ENCODE results near the gene EIF4B. TPM values are rescaled to one million over a fixed set of nuclear protein-coding genes. Genes with fewer than 3 reads are reported as not detected.

Gene EIF4B
- polyA plus RNA-seq, 4 donors: 470 to 530 (median 505) TPM

DNA sequence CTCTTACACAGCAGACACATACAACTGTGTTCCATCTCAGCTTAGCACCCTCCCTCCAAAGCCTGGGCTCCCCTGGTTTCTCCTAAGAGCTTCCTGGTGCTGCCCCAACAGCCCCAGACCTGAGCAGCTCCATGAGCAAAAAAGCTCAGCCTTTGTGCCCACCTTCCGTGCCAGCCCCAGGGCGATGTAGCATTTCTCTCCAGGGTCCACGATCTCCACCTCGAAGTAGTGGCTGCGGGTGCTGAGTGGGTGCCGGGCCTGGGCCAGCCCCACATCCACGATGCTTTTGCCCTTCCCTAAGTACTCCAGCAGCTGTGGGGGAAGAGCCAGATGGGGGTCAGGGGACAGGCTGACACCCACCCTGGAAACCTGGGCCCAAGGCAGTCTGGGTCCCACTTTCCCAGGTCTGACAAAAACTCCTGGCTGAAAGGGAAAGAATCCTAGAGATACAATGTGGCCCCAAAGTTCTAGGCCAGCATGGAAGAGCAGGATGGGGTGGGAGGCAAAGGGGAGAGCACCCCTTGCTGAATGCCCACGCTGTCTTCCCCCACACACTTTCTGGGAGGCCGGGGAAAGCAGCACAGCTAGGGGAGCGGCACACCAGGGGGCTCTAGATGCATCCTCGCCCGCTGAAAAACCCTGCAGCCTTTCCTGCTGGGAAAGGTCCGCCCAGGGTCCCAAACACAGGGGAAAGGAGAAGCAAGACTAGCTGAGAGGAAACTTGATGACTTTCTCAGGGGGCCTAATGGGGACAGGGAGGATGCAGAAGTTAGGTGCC, 61.9 kb downstream of the EIF4B start:
- DNase-seq (ENCODE audit: low read depth in 4 of 4, low spot score in 3 of 4): no peak

DNA sequence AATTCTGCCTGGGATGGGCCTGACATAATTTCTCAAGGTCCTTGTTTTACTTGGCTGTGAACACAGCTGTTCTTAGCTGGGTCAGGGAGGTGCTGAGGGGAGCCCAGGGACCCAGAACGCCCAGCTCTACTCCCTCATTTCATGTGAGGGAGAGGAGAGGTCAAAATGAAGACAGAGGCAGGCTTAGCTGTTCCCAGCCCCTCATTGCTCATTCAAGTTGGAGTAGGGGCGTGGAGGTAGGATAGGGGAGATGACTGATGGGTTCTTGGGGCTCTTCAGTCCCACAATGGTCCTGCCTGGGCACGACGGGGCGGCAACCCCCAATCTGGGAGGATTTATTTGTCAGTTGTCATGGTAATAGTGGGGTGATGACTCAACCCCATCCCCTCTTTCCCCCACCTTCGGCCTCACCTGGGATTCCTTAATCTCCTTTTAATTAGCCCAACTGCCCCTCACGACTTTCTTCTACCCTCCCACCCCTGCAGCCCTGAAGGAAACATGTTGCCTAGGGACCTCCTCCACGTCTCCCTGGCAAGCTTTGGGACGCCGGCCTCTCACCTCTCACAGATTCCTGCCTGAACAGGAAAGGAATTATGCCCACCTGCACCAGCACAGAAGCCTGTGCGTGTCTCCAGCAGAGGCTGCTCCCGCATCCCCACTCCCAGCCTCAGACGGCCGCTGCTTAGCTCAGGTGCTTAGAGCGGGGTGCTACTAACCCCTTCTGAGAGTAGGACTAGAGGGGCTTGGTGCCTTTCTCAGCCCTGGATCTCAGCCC, 62.7 kb downstream of the EIF4B start:
- no peak for DNase-seq (ENCODE audit: low read depth in 4 of 4, low spot score in 3 of 4)

DNA sequence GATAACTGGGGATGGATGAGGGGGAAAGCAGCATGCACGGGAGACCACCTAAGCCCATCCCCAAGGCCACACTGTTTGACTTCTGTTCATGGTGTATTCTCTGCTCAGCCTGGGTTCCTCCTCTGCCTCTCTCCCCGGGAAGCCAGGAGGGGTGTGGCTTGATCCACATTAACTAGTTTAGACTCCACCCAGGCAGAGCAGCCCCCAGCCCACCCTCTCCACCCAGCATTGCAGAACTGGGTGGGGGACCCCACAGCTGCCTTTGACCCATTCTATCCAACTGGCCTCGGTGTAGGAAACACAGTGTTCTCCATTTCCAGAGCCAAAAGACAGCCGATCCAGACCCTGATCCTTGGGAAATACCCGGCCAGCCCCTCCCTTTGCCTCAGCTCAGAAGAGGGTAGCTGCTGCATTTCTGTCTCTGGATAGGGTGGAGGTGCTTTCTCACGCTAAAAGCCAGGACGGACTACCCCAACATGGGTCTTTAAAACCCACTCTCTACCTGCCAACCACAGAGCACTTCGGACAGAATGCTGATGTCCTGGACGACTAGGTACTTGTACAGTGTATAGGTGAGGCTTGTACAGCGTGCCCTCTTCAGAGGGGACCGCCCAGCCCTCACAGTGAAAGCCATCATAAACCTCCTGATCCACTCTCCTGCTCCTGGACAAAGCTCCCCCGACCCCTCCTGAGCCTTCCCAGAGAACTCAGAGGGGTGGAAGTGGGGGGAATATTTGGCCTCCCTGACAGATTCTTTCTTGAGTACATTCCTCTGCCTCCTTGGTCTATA, 63.6 kb downstream of the EIF4B start:
- no peak for DNase-seq (ENCODE audit: low read depth in 4 of 4, low spot score in 3 of 4)

DNA sequence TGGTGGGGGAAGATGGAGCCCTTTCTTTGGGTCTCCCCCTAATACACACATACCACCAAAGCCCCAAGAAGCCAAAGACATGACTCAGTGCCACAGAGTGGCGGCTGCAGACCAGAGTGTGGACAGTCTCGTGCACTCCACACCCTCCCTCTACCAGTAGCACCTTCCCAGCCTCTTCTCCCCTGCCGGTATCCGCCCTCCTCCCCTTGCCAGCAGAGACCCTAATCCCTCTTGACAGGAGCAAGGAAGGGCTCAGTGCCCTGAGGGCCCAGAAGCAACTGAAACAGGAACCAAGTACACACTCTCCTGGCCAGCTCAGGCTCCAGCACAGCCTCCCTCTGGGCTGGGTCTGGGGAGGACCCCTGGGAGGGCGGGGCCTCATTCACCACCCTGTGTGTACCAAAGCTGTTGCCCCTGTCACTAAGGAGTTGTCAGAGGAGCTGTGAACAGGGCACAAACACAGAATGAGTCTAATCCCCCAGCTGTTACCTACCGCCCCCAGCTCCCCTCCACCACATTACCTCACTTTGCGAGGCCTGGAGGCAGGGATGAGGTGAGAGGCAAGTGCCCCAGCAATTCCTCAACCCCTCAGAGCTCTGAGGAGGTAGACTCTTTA, 64.7 kb downstream of the EIF4B start:
- no peak for DNase-seq (ENCODE audit: low read depth in 4 of 4, low spot score in 3 of 4)

- no peak for DNase-seq (ENCODE audit: low read depth in 4 of 4, low spot score in 3 of 4)
Measured at GRCh38 chr12:53071591-53072551, 65.6 kb downstream of the EIF4B start.

- DNase-seq (ENCODE audit: low read depth in 4 of 4, low spot score in 3 of 4): no peak
Measured at GRCh38 chr12:53073881-53074280, 67.6 kb downstream of the EIF4B start.

GRCh38 chr12:53074283-53074998, 68.2 kb downstream of the EIF4B start:
- DNase-seq (ENCODE audit: low read depth in 4 of 4, low spot score in 3 of 4): no peak

DNA sequence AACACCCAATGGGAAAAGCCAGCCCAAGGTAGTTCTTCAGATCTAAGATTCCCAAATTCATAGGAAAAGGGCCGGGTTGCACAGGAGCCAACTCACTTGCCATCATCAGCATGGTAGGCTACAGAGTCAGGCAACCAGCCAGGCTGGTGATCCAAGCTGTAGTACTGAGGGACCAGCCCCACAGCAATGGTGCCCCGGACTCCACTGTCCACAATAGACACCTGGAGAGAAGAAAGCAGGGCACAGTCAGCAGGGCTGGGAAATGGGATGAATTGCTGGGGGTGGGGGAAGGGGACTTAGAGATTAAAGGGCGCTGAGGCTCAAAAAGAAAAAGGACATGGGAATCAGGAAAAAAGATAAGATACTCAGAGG, 68.7 kb downstream of the EIF4B start:
- no peak for DNase-seq (ENCODE audit: low read depth in 4 of 4, low spot score in 3 of 4)

DNA sequence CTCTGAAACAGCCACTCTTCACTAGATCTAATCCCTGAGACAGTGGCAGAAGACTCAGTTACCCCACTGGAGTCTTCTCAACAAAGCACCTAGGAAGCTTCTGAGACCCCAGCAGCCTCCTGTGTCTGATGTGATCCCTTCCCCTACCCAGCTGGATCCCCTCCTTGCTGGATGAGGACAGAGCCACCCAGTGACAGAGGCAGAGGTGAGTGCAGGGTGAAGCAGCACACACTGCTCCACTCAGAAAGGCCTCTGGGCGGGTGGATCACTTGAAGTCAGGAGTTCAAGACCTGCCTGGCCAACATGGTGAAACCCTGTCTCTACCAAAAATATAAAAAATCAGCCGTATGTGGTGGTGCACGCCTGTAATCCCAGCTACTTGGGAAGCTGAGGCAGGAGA, 70.2 kb downstream of the EIF4B start:
- no peak for DNase-seq (ENCODE audit: low read depth in 4 of 4, low spot score in 3 of 4)

GRCh38 chr12:53077030-53077429, 70.8 kb downstream of the EIF4B start:
- no peak for DNase-seq (ENCODE audit: low read depth in 4 of 4, low spot score in 3 of 4)

GRCh38 chr12:53078425-53079225, 72.4 kb downstream of the EIF4B start:
- no peak for DNase-seq (ENCODE audit: low read depth in 4 of 4, low spot score in 3 of 4)

GRCh38 chr12:53079226-53080117, 73.2 kb downstream of the EIF4B start, which contains the start of gene SPRYD3:
Gene SPRYD3 (minus strand): TSS chr12:53079390. CDS start chr12:53079333, 57 bp downstream.
- DNase-seq (ENCODE audit: low read depth in 4 of 4, low spot score in 3 of 4): peak; percentile 89 to 95 (median 94)

GRCh38 chr12:53082637-53083175, 76.5 kb downstream of the EIF4B start:
- no peak for DNase-seq (ENCODE audit: low read depth in 4 of 4, low spot score in 3 of 4)

DNA sequence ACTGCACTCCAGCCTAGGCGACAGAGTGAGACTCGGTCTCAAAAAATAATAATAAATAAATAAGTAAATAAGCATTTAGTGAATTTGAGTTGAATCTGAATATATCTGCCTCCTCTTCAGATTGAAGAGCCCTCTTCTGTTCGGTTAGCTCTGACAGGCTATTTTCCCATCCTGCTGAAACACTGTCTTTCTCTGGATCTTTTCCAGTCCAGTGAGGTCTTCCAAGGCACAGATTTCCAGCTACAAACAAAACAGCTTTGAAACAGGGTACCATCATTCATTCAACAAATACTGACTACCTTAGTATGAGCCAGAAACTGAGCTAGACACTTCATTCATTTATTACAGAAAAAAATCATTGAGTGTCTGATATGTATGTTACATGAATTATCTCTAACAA, 80.1 kb downstream of the EIF4B start:
- no peak for DNase-seq (ENCODE audit: low read depth in 4 of 4, low spot score in 3 of 4)

DNA sequence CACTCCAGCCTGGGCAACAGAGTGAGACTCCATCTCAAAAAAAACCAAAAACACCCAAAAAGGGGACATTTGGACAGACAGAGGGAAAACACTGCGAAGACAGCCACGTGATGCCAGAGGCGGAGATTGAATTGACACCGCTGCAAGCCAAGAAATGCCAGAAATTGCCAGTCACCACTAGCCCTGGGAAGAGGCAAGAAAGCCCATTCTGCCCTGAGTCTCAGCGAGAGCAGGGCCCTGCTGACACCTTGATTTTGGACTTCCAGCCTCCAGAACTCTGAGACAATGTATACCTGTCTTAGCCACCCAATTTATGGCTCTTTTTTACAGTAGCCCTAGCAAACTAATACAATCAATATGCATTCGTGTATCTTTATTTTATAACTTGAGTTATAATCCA, 83.8 kb downstream of the EIF4B start:
- no peak for DNase-seq (ENCODE audit: low read depth in 4 of 4, low spot score in 3 of 4)

DNA sequence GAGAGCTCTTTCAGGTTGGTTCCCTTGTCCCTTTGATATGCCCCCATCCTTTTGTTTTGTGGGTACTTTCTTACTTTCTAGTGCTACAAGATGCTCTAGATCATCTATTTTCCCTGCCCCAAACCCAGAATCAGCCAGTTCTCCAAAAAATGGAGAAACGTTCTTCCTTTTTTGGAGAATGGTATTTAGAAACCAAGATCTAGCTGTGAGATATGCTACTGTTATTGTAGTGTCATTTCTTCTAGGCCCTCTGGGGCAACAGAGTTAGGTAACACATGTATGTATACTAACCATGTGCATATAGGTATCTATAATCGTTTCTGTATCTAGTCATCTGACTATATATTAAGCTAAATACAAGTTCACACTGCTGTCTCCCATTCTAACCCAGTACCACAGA, 84.3 kb downstream of the EIF4B start:
- DNase-seq (ENCODE audit: low read depth in 4 of 4, low spot score in 3 of 4): no peak

- DNase-seq (ENCODE audit: low read depth in 4 of 4, low spot score in 3 of 4): no peak
Measured at GRCh38 chr12:53091756-53092155, 85.5 kb downstream of the EIF4B start.
